Kidney epithelial cell (primary cell): ENCODE data around the gene EMP2. TPM values are rescaled to one million over a fixed set of nuclear protein-coding genes. Genes with fewer than 3 reads are reported as not detected.

ENCODE experiments used
- DNase-seq: peaks from one replicate; pipeline ENCODE4 v3.0.0-alpha.2; 2010; ENCODE audit warnings: low read depth
- H3K27me3 ChIP-seq: 2 replicates; pipeline ENCODE4 v1.6.0; 2011; ENCODE audit warnings: low read length; ENCODE audit not compliant: control insufficient read depth, insufficient read depth
- H3K36me3 ChIP-seq: 2 replicates; pipeline ENCODE4 v1.5.1; 2011; ENCODE audit warnings: low read length; ENCODE audit not compliant: control insufficient read depth, insufficient read depth
- H3K4me3 ChIP-seq: 2 replicates; pipeline ENCODE4 v1.5.1; 2011; ENCODE audit warnings: low read depth, mild to moderate bottlenecking, control low read depth, low read length
- CTCF ChIP-seq: IDR thresholded peaks from 2 replicates; pipeline ENCODE4 v1.5.1; 2011; ENCODE audit warnings: mild to moderate bottlenecking, moderate library complexity, low read length, control low read depth, inconsistent platforms; ENCODE audit not compliant: insufficient read depth, poor library complexity, severe bottlenecking
- total RNA-seq: library from RNA; depleted of rRNA; stranded (reverse); fragments of >200 nt; gene quantifications from 2 replicates; pipeline ENCODE4 v1.2.3, GENCODE V29; 2015

Gene EMP2
- total RNA-seq, 1 donor from 2014 or later, result 1.4 TPM

- no peak overlapping the region for H3K4me3 ChIP-seq
- no peak for TF ChIP-seq CTCF
- H3K36me3 ChIP-seq, result no peaks in the 10 kb centered on the region
- DNase-seq, result no peak
- H3K27me3 ChIP-seq, result no peaks in the 10 kb centered on the region
These were observed 94.6 kb downstream of the EMP2 start for GRCh38 chr16:10485698-10486382.

GRCh38 chr16:10485159-10485558 lies 95.2 kb downstream of the EMP2 start:
- no peak overlapping the region for H3K4me3 ChIP-seq
- no peak for DNase-seq
- no peaks in the 10 kb centered on the region for H3K27me3 ChIP-seq
- TF ChIP-seq CTCF, result no peak
- H3K36me3 ChIP-seq, result no peaks in the 10 kb centered on the region

- no peak for DNase-seq
- no peaks in the 10 kb centered on the region for H3K36me3 ChIP-seq
- no peaks in the 10 kb centered on the region for H3K27me3 ChIP-seq
- no peak overlapping the region for H3K4me3 ChIP-seq
- no peak for TF ChIP-seq CTCF
These were observed 100.2 kb downstream of the EMP2 start for GRCh38 chr16:10480151-10480550.

Other genes with a start within 250 kb of the EMP2 start
- gene ATF7IP2, start 194.5 kb downstream of the EMP2 start, total RNA-seq, result 4.6 and 6.5 TPM in 2 replicates
- gene TEKT5, start 114.3 kb upstream of the EMP2 start, total RNA-seq, result 0.04 and 0.27 TPM in 2 replicates
- gene NUBP1, start 163.2 kb upstream of the EMP2 start, total RNA-seq, result 26.0 and 27.6 TPM in 2 replicates
- gene TVP23A, start 238.2 kb upstream of the EMP2 start, total RNA-seq, result 0.21 and 0.62 TPM in 2 replicates